GM21360 (cell line): ENCODE data around the gene ANKMY1.

Experiments
- ATAC-seq: cut with Tn5 transposase; IDR thresholded peaks from one replicate; pipeline ENCODE4 v1.9.1; 2021; ENCODE audit warnings: mild to moderate bottlenecking, moderate library complexity; ENCODE audit not compliant: unreplicated experiment

Gene ANKMY1

GRCh38 chr2:240438810-240439697, 118.7 kb downstream of the ANKMY1 start:
- ATAC-seq = no peak

DNA sequence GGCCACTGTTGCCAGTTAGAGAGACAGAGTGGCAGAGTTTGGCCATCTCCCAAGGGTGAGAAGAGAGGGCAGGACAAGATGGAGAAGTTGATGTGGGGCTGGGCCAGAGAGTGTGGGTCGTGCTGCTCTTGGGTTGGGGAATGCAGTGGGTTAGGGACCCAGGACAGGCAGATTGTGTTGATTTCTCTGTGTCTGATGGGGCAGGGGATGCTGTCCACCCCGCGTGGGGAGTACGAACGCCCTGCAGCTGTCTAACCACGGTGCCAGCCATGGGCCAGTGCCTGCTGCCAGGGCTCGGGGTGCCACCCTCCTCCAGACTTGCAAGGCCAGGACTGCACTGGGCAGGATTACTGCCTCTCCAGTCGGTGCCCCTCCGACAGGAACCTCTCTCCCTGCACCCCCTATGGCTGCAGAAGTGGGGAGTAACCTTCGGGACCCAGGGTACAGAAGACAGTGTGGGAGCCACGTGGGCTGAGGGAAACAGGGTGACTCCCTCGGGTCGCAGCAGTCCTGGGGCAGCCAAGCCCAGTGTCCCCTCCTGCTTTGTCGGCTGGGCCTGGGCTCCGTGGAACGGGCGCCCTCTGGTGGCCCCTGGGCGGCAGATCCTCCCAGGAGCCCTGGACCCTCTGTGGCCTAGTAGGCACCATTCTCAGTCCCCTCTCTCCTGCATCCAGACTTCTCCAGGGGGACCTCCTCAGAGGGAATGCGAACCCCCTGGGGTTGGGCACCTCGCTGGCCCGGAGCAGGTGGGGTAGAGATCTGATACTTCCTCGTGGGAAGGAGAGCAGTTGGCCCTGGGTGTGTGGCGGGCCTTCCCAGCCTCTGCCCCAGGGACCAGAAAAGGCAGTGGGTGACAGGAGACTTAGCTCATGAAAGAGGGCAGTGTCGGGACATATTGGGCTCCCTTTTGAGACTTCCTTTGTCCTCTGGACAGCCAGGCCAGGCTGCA, 119.7 kb downstream of the ANKMY1 start:
- no peak for ATAC-seq

GRCh38 chr2:240437551-240437860, 120.3 kb downstream of the ANKMY1 start:
- ATAC-seq = no peak

DNA sequence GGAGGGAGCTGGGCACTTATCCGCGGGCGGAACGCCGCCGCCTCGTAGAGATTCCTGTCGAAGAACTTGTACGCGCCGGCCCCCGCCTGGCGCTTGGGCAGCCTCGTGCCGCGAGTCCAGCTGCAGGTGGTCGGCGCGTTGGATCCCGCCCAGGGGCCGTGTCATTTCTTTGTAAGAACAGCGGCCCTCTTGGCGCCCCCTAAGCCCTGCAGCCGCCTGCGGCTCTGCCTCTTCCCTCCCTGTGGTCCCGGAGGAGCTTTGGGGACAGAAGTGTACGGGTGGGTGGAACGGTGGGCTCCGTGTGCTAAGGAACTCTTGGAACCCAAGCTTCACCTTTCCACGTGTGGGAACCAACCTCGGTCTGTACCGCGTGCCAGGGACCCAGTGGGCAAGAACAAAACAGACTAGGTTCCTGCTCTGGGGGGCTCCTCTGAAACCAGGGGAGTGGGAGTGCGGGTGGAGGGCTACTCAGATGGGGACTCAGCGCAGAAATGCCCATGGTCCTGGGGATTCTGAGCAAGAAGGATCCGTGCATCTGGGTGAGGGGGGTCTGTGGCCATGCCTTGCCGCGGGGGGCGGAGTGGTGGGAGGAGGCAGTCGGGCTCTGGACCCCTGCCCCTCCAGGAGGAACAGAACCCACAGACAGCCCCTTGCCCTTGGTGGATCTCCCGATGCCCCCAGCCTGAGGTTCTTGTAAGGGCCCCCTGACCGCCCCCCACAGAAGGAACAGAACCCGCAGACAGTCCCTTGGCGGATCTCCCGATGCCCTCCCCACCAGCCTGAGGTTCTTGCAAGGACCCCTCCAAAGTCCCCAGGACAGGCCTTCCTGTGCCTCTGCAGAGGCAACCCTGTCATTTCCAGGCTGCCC, 120.9 kb downstream of the ANKMY1 start:
- ATAC-seq = no peak

DNA sequence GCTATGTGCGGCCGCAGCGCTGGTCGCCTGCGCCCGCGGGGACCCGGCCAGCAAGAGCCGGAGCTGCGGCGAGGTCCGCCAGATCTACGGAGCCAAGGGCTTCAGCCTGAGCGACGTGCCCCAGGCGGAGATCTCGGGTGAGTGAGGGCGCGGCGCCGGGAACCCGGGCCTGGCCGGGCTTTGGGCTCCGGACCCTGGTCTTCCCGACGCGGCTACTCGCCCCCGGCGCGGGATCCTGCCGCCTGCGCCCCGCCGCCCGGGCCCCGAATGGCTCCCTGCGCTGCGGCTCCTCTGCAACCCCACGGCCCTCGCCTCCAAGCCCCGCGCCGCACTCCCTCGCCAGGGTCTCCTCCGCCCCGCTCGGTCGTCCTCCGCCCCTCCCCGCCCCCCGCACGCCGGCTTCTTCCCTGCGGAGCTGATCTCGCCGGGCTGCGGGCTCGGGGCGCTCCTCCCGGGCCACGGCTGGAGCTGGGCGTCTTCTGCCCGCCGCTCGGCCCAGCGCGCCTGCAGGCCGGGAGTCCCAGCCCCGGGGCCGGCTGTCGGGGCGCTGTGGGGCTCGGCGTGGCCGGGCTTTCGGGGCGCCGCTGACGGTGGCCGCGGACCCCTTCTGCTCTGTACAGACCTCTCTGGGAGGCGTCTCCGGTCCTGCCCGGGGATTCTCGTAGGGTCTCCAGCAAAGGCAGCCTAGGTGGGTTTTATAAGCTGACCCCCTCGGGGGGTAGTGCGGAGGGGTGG, 121.7 kb downstream of the ANKMY1 start:
- peak; percentile 4 for ATAC-seq

- ATAC-seq = peak; percentile 50
Observed at GRCh38 chr2:240435457-240435947, 122.3 kb downstream of the ANKMY1 start, which contains the start of gene GPC1. Gene GPC1 (plus strand): TSS chr2:240435663. CDS start chr2:240435919, 256 bp downstream.

GRCh38 chr2:240434728-240435456, 122.9 kb downstream of the ANKMY1 start:
- ATAC-seq = peak; percentile 62

DNA sequence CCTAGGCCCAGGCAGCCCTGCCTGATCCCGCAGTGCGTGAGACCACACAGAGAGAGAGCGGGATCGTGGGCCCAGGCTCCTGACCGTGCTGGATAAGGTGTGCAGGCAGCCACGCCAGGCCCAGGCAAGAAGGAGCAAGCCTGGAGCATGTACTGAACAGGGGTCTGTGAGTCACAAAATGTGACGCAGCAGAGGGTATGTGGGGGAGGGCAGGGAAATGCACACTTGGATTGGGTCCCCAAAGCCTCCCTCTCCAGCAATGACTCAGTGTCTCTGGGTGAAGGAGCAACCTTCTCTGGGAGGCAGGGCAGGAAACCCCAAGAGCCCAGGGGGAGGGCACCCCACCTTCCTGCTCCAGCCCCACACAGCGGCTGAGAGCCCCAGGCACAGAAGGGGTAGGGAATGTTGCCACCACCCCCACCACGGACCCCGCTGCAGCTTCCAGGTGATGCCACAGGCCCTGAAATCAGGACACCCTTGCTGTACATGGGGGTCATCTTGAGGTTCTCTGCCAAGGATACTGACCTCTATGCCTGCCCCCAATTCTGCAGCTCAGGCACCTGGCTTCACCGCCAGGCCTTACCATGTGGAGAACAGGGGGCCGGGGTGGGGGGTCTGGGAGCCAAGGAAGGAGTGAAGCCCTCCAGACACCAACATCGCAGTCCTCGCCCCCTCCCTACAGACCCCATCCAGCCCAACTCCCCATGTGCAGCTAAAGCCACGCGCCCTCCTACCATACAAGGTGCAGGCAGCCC, 123.6 kb downstream of the ANKMY1 start:
- ATAC-seq = no peak

- ATAC-seq = no peak
Observed at GRCh38 chr2:240432820-240433801, 124.7 kb downstream of the ANKMY1 start.

DNA sequence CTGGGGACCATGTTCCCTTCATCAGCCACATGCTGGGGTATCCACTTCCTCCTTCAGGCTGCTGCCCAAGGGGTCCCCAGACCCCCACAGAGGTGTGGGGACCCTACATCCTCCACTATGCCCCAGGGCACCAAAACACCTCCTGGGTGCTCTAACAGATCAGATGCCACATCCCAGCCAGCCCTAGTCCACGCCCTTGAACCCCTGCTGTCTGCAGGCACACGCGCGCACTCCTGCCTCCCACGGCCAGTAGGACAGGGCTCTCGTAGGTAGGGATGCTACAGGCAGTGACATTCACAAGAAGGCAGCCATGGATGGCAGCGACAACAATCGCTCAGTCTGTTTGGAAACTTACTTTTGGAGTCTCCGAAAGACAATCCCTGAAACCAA, 125.4 kb downstream of the ANKMY1 start:
- ATAC-seq = no peak

DNA sequence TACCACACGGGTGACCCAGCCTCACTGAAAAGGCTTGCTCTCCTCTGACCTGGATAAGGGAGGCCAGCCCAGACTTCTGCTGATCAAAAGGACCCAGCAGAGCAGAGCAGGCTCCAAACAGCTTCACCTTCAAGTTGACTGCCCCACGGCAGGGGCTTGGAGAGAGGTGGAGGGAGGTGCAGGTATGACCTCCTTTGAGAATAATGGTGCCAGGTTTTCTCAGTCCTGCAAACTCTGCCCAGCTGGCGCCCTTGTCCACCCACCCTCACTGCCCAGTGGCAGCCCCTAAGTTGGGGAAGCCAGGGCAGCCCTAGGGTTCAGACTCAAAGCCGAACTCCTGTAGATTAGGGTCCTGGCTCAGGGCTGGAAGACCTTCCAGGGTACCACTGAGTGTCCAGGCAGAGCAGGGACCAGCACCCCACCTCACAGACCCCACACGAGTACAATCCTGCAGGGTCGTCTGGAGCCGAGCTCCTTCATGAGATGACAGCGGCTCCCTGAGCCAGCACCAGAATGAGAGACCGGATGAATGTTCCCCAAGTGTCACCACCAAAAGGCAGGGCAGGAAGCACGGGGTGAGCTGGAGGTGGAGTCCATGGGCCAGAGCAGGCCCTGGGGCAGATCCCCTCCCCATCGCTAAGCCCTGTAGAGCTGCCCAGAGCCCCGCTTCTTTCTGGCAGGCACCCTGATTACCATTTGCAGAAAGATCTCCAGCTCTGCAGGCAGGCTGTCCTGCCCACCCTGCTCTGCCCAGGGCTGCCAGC, 125.9 kb downstream of the ANKMY1 start:
- no peak for ATAC-seq

DNA sequence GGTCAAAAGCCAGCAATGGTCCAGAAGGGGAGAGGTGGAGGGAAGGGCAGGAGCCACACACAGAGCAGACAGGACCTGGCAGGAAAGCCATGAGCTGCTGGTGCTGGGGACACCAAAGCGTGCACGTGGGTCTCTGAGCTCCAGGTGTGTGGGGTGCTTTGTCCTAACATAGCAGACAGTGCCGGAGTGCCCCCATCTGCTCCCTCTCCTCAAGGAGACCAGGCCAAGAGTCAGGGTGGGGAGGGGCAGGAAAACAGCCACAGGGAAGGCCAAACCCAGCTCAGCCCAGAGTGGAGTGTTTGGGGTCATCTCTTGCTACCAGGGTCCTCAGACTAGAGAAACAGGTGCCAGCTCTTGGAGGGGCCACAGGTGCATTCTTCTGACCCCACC, 126.5 kb downstream of the ANKMY1 start:
- no peak for ATAC-seq

DNA sequence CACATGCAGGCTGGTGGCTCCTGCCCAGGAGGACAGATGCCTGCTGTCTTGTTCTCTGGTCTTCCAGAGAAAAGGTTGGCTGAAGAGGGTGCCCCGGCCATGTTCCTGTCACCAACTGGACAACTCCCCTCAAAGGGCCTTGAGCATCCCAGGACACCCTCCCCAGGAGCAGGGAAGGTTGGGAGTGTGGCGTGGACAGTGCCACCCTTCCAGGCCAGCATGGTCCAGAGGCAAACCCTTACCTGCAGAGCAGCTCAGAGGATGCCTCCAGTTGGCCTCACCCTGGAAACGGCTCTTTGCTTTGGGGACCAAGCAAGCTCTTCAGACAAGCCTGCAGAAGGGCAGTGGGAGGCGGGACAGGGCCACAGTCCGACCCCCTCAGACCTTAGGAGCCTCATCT, 127.2 kb downstream of the ANKMY1 start:
- ATAC-seq = no peak

- no peak for ATAC-seq
Observed at GRCh38 chr2:240429872-240430491, 127.8 kb downstream of the ANKMY1 start.
